Neural cell (in vitro differentiated cells): Measurements from ENCODE around the gene ZNF148. TPM values are rescaled to one million over a fixed set of nuclear protein-coding genes. Genes with fewer than 3 reads are reported as not detected.
"Not testable (repeated sequence)": the region's sequence is repeated elsewhere in the genome, so short reads cannot be mapped to it uniquely, and the experiment has no call there.

Experiments used
- H2AFZ ChIP-seq: fragments of 200-600, 300-800 bp; sonication (generic), shearing (Covaris generic); 2 replicates; pipeline ENCODE4 v1.6.0; 2014; ENCODE audit warnings: low read depth, mild to moderate bottlenecking, antibody characterized with exemption, low read length, moderate library complexity
- H3F3A ChIP-seq: fragments of 200-600 bp; shearing (Covaris generic); 2 replicates; pipeline ENCODE4 v1.6.1; 2016; ENCODE audit warnings: mild to moderate bottlenecking, moderate library complexity, mixed read lengths, antibody characterized with exemption, low read length; ENCODE audit not compliant: insufficient read depth, poor library complexity, severe bottlenecking
- H3K27ac ChIP-seq: fragments of 200-600, 300-800 bp; sonication (generic), shearing (Covaris generic); 2 replicates; pipeline ENCODE4 v1.5.1; 2014; ENCODE audit warnings: mild to moderate bottlenecking, low read length, moderate library complexity
- H3K27me3 ChIP-seq: fragments of 300-800, 200-600 bp; sonication (generic), shearing (Covaris generic); 2 replicates; pipeline ENCODE4 v1.6.0; 2014; ENCODE audit warnings: mild to moderate bottlenecking, low read depth, low read length, moderate library complexity; ENCODE audit not compliant: insufficient read depth
- H3K36me3 ChIP-seq: fragments of 300-800, 200-600 bp; sonication (generic), shearing (Covaris generic); 2 replicates; pipeline ENCODE4 v1.5.1; 2014; ENCODE audit warnings: mild to moderate bottlenecking, antibody characterized with exemption, low read length, moderate library complexity; ENCODE audit not compliant: insufficient read depth
- H3K4me2 ChIP-seq: fragments of 300-800, 200-600 bp; sonication (generic), shearing (Covaris generic); 2 replicates; pipeline ENCODE4 v1.6.0; 2014; ENCODE audit warnings: mild to moderate bottlenecking, low read length
- H3K4me3 ChIP-seq: fragments of 300-800, 200-600 bp; sonication (generic), shearing (Covaris generic); 2 replicates; pipeline ENCODE4 v1.5.1; 2014; ENCODE audit warnings: mild to moderate bottlenecking, low read length, moderate library complexity
- H3K79me2 ChIP-seq: fragments of 200-600 bp; shearing (Covaris generic); replicated peaks from 2 replicates; pipeline ENCODE4 v1.6.0; 2014; ENCODE audit warnings: mild to moderate bottlenecking, low read length, moderate library complexity; ENCODE audit not compliant: insufficient read depth
- H3K9ac ChIP-seq: fragments of 300-800, 200-600 bp; sonication (generic), shearing (Covaris generic); 2 replicates; pipeline ENCODE4 v1.6.1; 2016; ENCODE audit warnings: mild to moderate bottlenecking, low read length, mixed read lengths
- H3K9me2 ChIP-seq: fragments of 200-600 bp; shearing (Covaris generic); 2 replicates; pipeline ENCODE4 v1.6.1; 2016; ENCODE audit warnings: mild to moderate bottlenecking, low read length, mixed read lengths; ENCODE audit not compliant: insufficient read depth
- H3K9me3 ChIP-seq: fragments of 200-600, 300-800 bp; sonication (generic), shearing (Covaris generic); 2 replicates; pipeline ENCODE4 v1.6.1; 2016; ENCODE audit warnings: mild to moderate bottlenecking, mixed run types, low read length, moderate library complexity, mixed read lengths
- H4K20me1 ChIP-seq: fragments of 200-600 bp; shearing (Covaris generic); 2 replicates; pipeline ENCODE4 v1.6.1; 2016; ENCODE audit warnings: mild to moderate bottlenecking, mixed run types; ENCODE audit not compliant: insufficient read depth
- CTCF ChIP-seq: fragments of 450-650 bp; IDR thresholded peaks from 2 replicates; pipeline ENCODE4 v1.5.1; 2014; ENCODE audit warnings: antibody characterized with exemption, mild to moderate bottlenecking, moderate library complexity; ENCODE audit not compliant: poor library complexity, severe bottlenecking
- EP300 ChIP-seq: fragments of 450-650 bp; conservative IDR thresholded peaks from 2 replicates; pipeline ENCODE4 v1.6.1; 2014; ENCODE audit warnings: antibody characterized with exemption, mild to moderate bottlenecking, moderate library complexity; ENCODE audit not compliant: poor library complexity, severe bottlenecking
- EZH2 ChIP-seq: fragments of 200-600, 300-800 bp; shearing (Covaris generic), sonication (generic); IDR thresholded peaks from 2 replicates; pipeline ENCODE4 v1.6.1; 2014; ENCODE audit warnings: antibody characterized with exemption, low read length, borderline replicate concordance, mild to moderate bottlenecking; ENCODE audit not compliant: insufficient read depth, poor library complexity, severe bottlenecking
- MXI1 ChIP-seq: fragments of 450-650 bp; conservative IDR thresholded peaks from 2 replicates; pipeline ENCODE4 v1.6.1; 2014; ENCODE audit warnings: antibody characterized with exemption, mild to moderate bottlenecking; ENCODE audit not compliant: poor library complexity, severe bottlenecking
- POLR2AphosphoS5 ChIP-seq: IDR thresholded peaks from 2 replicates; pipeline ENCODE4 v1.6.1; 2012
- RAD21 ChIP-seq: fragments of 450-650 bp; conservative IDR thresholded peaks from 2 replicates; pipeline ENCODE4 v1.6.1; 2014; ENCODE audit warnings: antibody characterized with exemption, mild to moderate bottlenecking, moderate library complexity
- REST ChIP-seq: IDR thresholded peaks from 2 replicates; pipeline ENCODE4 v1.6.1; 2012; ENCODE audit warnings: borderline replicate concordance
- SMC3 ChIP-seq: fragments of 450-650 bp; conservative IDR thresholded peaks from 2 replicates; pipeline ENCODE4 v1.6.1; 2014; ENCODE audit warnings: antibody characterized with exemption, mild to moderate bottlenecking, moderate library complexity; ENCODE audit not compliant: poor library complexity
- TAF1 ChIP-seq: IDR thresholded peaks from 2 replicates; pipeline ENCODE4 v1.6.1; 2012; ENCODE audit warnings: low read depth
- polyA plus RNA-seq: library from polyadenylated mRNA; depleted of rRNA; stranded (reverse); fragments of >200 nt; gene quantifications from 2 replicates; pipeline ENCODE4 v1.2.3, GENCODE V29; 2014

ZNF148 gene
- polyA plus RNA-seq, 1 donor from 2014 or later = 16.9 TPM

GRCh38 chr3:125349055-125349454, 26.1 kb downstream of the ZNF148 start:
- no peaks in the 10 kb centered on the region for H3K9me3 ChIP-seq
- no peak overlapping the region for H3K27ac ChIP-seq
- H3K4me3 ChIP-seq = no peak overlapping the region
- H3K36me3 ChIP-seq = no peaks in the 10 kb centered on the region
- no peaks in the 10 kb centered on the region for H3F3A ChIP-seq
- TF ChIP-seq SMC3 (no peak), RAD21 (no peak), EZH2 (no peak), REST (no peak), CTCF (no peak), POLR2AphosphoS5 (no peak), EP300 (no peak), TAF1 (no peak), MXI1 (no peak)
- H3K9me2 ChIP-seq = no peaks in the 10 kb centered on the region
- no peaks in the 10 kb centered on the region for H3K27me3 ChIP-seq
- H3K79me2 ChIP-seq = peaks cover 90% of the 10 kb centered on the region
- H3K4me2 ChIP-seq = no peak overlapping the region
- no peak overlapping the region for H3K9ac ChIP-seq
- H2AFZ ChIP-seq = no peak overlapping the region
- H4K20me1 ChIP-seq = no peaks in the 10 kb centered on the region

- H2AFZ ChIP-seq = not testable (repeated sequence)
These were observed 31.8 kb downstream of the ZNF148 start for GRCh38 chr3:125343367-125343766.

GRCh38 chr3:125340121-125340520, 35.0 kb downstream of the ZNF148 start:
- H3K79me2 ChIP-seq = peaks cover 86% of the 10 kb centered on the region
- TF ChIP-seq EP300 (no peak), RAD21 (no peak), SMC3 (no peak), MXI1 (no peak), TAF1 (no peak), REST (no peak), EZH2 (no peak), POLR2AphosphoS5 (no peak), CTCF (no peak)
- H4K20me1 ChIP-seq = no peaks in the 10 kb centered on the region
- no peaks in the 10 kb centered on the region for H3K27me3 ChIP-seq
- H3K9me2 ChIP-seq = no peaks in the 10 kb centered on the region
- H3K36me3 ChIP-seq = no peaks in the 10 kb centered on the region
- no peak overlapping the region for H2AFZ ChIP-seq
- H3K9ac ChIP-seq = no peak overlapping the region
- no peak overlapping the region for H3K4me2 ChIP-seq
- no peaks in the 10 kb centered on the region for H3K9me3 ChIP-seq
- no peaks in the 10 kb centered on the region for H3F3A ChIP-seq
- no peak overlapping the region for H3K4me3 ChIP-seq
- H3K27ac ChIP-seq = no peak overlapping the region

More at GRCh38 chr3:125343367-125343766, 31.8 kb downstream of the ZNF148 start:
- H3K4me3 ChIP-seq, H3K9ac ChIP-seq, H3K9me3 ChIP-seq, H3K9me2 ChIP-seq, H3K36me3 ChIP-seq, H3K4me2 ChIP-seq, H3K27ac ChIP-seq, H3K27me3 ChIP-seq, H4K20me1 ChIP-seq, H3F3A ChIP-seq: not testable (repeated sequence)
- H3K79me2 ChIP-seq = peaks cover 92% of the 10 kb centered on the region
